ENCODE data around the gene SYN1. TPM values are rescaled to one million over a fixed set of nuclear protein-coding genes. Genes with fewer than 3 reads are reported as not detected.

SYN1 gene
- polyA plus RNA-seq, 1 donor from 2014 or later = 4.3 TPM

DNA sequence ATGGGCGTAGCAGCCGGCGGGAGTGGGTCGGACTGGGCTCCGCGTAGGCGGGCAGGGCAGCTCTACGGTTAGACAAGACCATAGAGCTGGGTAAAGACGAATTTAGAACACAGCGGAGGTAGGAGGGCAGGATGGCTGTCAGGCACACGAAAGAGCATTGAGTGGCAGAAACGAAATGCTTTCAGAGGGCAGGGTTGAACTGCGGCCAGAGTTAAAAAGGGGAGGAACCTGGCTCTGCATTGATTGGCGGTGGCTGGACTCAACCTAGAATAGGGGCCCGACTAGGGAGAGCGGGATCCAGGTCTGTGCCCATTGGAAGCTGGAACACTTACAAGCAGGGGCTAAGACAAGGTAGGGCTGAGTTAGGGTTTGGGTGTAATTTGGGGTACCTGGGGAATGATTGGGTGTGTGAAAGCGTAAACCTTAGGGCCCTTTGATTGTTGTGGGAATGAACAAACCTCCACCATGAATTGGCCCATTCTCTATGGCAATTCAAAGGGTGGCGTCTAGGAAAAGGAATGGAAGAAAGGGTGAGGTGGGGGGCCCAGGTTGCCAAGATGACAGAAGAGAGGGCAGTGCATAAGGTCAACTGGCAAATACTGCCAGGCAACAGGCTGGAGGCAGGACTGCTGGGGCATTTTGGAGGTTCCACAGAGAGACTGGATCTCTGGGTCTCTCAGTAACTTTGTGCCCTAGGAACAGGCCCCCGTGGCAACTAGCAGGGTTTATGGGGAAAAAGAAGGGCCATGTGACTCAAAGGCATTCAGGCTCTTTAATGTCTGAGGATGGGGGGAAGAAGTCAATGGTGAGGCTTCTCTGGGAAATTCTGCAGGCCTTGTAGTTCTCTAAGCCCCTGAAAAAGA, 31.6 kb upstream of the SYN1 start:
- H3K9me2 ChIP-seq (ENCODE audit: insufficient read depth, low read length) = no peaks in the 10 kb centered on the region
- H3K9me3 ChIP-seq (ENCODE audit: low read length) = no peaks in the 10 kb centered on the region
- peak overlapping the region; percentile 51 for H2AFZ ChIP-seq (ENCODE audit: low read depth, low read length)
- no peaks in the 10 kb centered on the region for H3K27me3 ChIP-seq (ENCODE audit: insufficient read depth, low read depth, low read length)
- H3K79me2 ChIP-seq (replicated peaks; ENCODE audit: insufficient read depth, low read length) = peaks cover 2% of the 10 kb centered on the region
- peak overlapping the region; percentile 78 for H3K27ac ChIP-seq (ENCODE audit: low read length)
- H3K36me3 ChIP-seq (ENCODE audit: insufficient read depth, low read length) = no peaks in the 10 kb centered on the region
- no peaks in the 10 kb centered on the region for H3F3A ChIP-seq (ENCODE audit: insufficient read depth, low read length, poor library complexity, severe bottlenecking)
- TF ChIP-seq, protein P1, sequence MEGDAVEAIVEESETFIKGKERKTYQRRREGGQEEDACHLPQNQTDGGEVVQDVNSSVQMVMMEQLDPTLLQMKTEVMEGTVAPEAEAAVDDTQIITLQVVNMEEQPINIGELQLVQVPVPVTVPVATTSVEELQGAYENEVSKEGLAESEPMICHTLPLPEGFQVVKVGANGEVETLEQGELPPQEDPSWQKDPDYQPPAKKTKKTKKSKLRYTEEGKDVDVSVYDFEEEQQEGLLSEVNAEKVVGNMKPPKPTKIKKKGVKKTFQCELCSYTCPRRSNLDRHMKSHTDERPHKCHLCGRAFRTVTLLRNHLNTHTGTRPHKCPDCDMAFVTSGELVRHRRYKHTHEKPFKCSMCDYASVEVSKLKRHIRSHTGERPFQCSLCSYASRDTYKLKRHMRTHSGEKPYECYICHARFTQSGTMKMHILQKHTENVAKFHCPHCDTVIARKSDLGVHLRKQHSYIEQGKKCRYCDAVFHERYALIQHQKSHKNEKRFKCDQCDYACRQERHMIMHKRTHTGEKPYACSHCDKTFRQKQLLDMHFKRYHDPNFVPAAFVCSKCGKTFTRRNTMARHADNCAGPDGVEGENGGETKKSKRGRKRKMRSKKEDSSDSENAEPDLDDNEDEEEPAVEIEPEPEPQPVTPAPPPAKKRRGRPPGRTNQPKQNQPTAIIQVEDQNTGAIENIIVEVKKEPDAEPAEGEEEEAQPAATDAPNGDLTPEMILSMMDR (IDR thresholded peaks at IDR 0.05; ENCODE audit: poor library complexity, severe bottlenecking) = no peak
- TF ChIP-seq MXI1 (conservative IDR thresholded peaks at IDR 0.05; ENCODE audit: poor library complexity, severe bottlenecking) = peak; percentile 13
- no peak for TF ChIP-seq SMC3 (conservative IDR thresholded peaks at IDR 0.05; ENCODE audit: poor library complexity)
- TF ChIP-seq EZH2 (IDR thresholded peaks at IDR 0.05; ENCODE audit: borderline replicate concordance, insufficient read depth, low read length, poor library complexity, severe bottlenecking) = no peak
- no peak for TF ChIP-seq EP300 (conservative IDR thresholded peaks at IDR 0.05; ENCODE audit: poor library complexity, severe bottlenecking)
- TF ChIP-seq RAD21 (conservative IDR thresholded peaks at IDR 0.05) = peak; percentile 12
- TF ChIP-seq TAF1 (IDR thresholded peaks at IDR 0.05; ENCODE audit: low read depth) = no peak
- TF ChIP-seq, protein P2, sequence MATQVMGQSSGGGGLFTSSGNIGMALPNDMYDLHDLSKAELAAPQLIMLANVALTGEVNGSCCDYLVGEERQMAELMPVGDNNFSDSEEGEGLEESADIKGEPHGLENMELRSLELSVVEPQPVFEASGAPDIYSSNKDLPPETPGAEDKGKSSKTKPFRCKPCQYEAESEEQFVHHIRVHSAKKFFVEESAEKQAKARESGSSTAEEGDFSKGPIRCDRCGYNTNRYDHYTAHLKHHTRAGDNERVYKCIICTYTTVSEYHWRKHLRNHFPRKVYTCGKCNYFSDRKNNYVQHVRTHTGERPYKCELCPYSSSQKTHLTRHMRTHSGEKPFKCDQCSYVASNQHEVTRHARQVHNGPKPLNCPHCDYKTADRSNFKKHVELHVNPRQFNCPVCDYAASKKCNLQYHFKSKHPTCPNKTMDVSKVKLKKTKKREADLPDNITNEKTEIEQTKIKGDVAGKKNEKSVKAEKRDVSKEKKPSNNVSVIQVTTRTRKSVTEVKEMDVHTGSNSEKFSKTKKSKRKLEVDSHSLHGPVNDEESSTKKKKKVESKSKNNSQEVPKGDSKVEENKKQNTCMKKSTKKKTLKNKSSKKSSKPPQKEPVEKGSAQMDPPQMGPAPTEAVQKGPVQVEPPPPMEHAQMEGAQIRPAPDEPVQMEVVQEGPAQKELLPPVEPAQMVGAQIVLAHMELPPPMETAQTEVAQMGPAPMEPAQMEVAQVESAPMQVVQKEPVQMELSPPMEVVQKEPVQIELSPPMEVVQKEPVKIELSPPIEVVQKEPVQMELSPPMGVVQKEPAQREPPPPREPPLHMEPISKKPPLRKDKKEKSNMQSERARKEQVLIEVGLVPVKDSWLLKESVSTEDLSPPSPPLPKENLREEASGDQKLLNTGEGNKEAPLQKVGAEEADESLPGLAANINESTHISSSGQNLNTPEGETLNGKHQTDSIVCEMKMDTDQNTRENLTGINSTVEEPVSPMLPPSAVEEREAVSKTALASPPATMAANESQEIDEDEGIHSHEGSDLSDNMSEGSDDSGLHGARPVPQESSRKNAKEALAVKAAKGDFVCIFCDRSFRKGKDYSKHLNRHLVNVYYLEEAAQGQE (IDR thresholded peaks at IDR 0.05; ENCODE audit: borderline replicate concordance) = no peak
- no peak for TF ChIP-seq POLR2AphosphoS5 (IDR thresholded peaks at IDR 0.05)
- no peaks in the 10 kb centered on the region for H4K20me1 ChIP-seq (ENCODE audit: insufficient read depth)
- peak overlapping the region; percentile 85 for H3K4me3 ChIP-seq (ENCODE audit: low read length)
- H3K9ac ChIP-seq (ENCODE audit: low read length) = peak overlapping the region; percentile 69
- H3K4me2 ChIP-seq (ENCODE audit: low read length) = peak overlapping the region; percentile 65

DNA sequence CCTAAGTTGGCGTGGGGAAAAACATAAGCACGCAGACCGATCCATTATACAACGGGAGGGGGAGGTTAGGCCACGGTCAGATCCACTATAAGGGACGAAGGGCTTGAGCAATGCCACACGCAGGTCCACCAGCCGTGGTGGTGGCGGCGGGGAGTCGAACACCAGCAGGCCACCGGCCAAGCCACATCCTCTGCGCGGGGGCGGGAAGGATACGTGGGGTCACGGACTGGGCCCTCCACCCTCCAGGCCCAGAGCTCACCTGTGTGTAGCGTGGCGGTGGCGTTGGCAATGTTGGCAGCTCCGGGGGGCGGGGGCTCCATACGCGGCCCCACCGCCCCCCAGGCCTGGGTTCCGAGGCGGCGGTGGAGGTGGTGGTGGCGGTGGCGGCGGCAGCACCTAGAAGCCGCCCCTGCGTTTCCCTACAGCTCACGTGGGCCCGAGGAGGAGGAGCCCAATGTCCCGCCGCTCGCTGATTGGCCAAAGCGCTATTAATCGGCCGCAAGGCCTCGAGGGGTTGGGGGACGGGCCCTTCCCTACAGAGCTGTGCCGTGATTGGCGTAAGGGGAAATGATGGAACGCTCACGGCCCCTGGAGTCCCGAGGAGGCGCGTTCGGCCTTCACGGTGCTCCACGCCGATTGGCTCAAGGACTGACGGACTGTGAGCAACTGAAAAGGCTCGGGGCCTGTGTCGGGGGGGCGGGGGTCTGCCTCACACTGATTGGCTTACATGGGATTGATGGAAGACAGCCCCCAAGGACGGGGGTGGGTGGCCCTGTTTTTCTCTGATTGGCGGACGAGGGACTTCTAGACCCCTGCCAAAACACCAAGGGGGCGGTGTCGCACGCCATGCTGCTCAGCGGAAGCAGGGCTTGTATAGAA, 30.7 kb upstream of the SYN1 start, which contains the start of gene ELK1:
TSS of gene ELK1 (minus strand) at position 400 of the 879 bp plus-strand sequence. CDS start 9,122 bp downstream, outside the sequence.
- no peaks in the 10 kb centered on the region for H4K20me1 ChIP-seq (ENCODE audit: insufficient read depth)
- no peaks in the 10 kb centered on the region for H3K9me3 ChIP-seq (ENCODE audit: low read length)
- peak within 1 kb of the TSS; percentile 51 for H2AFZ ChIP-seq (ENCODE audit: low read depth, low read length)
- H3K27ac ChIP-seq (ENCODE audit: low read length) = peak within 1 kb of the TSS; percentile 78
- no peaks in the 10 kb centered on the region for H3K27me3 ChIP-seq (ENCODE audit: insufficient read depth, low read depth, low read length)
- peak within 1 kb of the TSS; percentile 85 for H3K9ac ChIP-seq (ENCODE audit: low read length)
- peaks cover 2% of the 10 kb centered on the region for H3K79me2 ChIP-seq (replicated peaks; ENCODE audit: insufficient read depth, low read length)
- H3F3A ChIP-seq (ENCODE audit: insufficient read depth, low read length, poor library complexity, severe bottlenecking) = no peaks in the 10 kb centered on the region
- no peaks in the 10 kb centered on the region for H3K36me3 ChIP-seq (ENCODE audit: insufficient read depth, low read length)
- peak; percentile 66 for TF ChIP-seq MXI1 (conservative IDR thresholded peaks at IDR 0.05; ENCODE audit: poor library complexity, severe bottlenecking)
- TF ChIP-seq TAF1 (IDR thresholded peaks at IDR 0.05; ENCODE audit: low read depth) = no peak
- TF ChIP-seq EZH2 (IDR thresholded peaks at IDR 0.05; ENCODE audit: borderline replicate concordance, insufficient read depth, low read length, poor library complexity, severe bottlenecking) = no peak
- no peak for TF ChIP-seq RAD21 (conservative IDR thresholded peaks at IDR 0.05)
- no peak for TF ChIP-seq EP300 (conservative IDR thresholded peaks at IDR 0.05; ENCODE audit: poor library complexity, severe bottlenecking)
- TF ChIP-seq POLR2AphosphoS5 (IDR thresholded peaks at IDR 0.05) = peak; percentile 71
- no peak for TF ChIP-seq SMC3 (conservative IDR thresholded peaks at IDR 0.05; ENCODE audit: poor library complexity)
- TF ChIP-seq, protein P1 (IDR thresholded peaks at IDR 0.05; ENCODE audit: poor library complexity, severe bottlenecking) = peak; percentile 36
- TF ChIP-seq, protein P2 (IDR thresholded peaks at IDR 0.05; ENCODE audit: borderline replicate concordance) = no peak
- peak within 1 kb of the TSS; percentile 65 for H3K4me2 ChIP-seq (ENCODE audit: low read length)
- H3K9me2 ChIP-seq (ENCODE audit: insufficient read depth, low read length) = no peaks in the 10 kb centered on the region
- peak within 1 kb of the TSS; percentile 85 for H3K4me3 ChIP-seq (ENCODE audit: low read length)
